ENCODE measurements around the gene LEFTY1. TPM values are rescaled to one million over a fixed set of nuclear protein-coding genes. Genes with fewer than 3 reads are reported as not detected.
A peak's percentile ranks its signal among the peaks of the same experiment; 100 is the strongest.

Gene LEFTY1
- total and polyA plus RNA-seq, 2 experiments from 2014 or later = 3.9 to 5.8 TPM

- Histone ChIP-seq H3K4me3 (peak within 1 kb of the TSS; percentile 76), H3K9me3 (ENCODE audit: low read depth) (no peaks in the 10 kb centered on the region), H2AFZ (peak within 1 kb of the TSS; percentile 83), H4K20me1 (ENCODE audit: insufficient read depth, poor library complexity, severe bottlenecking) (no peaks in the 10 kb centered on the region), H3K36me3 (replicated peaks; ENCODE audit: insufficient read depth, low read depth) (no peaks in the 10 kb centered on the region), H3K79me2 (peaks cover 19% of the 10 kb centered on the region), H3K4me2 (peak within 1 kb of the TSS; percentile 85), H3K27me3 (no peaks in the 10 kb centered on the region), H3K27ac (peak within 1 kb of the TSS; percentile 95), H3K4me1 (ENCODE audit: insufficient read depth) (peaks cover 14% of the 10 kb centered on the region), H3K9me2 (replicated peaks; ENCODE audit: insufficient read depth) (no peaks in the 10 kb centered on the region)
- peak; percentile 98 for DNase-seq (ENCODE audit: low spot score)
- TF ChIP-seq EZH2 (IDR thresholded peaks at IDR 0.05; ENCODE audit: borderline replicate concordance) (no peak), CTCF (IDR thresholded peaks at IDR 0.05; ENCODE audit: poor library complexity) (peak; percentile 3), EZH2phosphoT487 (IDR thresholded peaks at IDR 0.05; ENCODE audit: low read depth, severe bottlenecking, unreplicated experiment) (no peak)
- under 1% methylated on average over 61 of the region's 80 CpGs for WGBS (ENCODE audit: low lambda C conversion rate, missing lambda C conversion rate)
These were observed 35.0 kb upstream of the LEFTY1 start, which contains the start of gene PYCR2 for GRCh38 chr1:225923692-225924555. Gene PYCR2 (minus strand): TSS chr1:225924250. CDS start chr1:225924110, 140 bp downstream.

GRCh38 chr1:225923381-225923691 lies 34.4 kb upstream of the LEFTY1 start:
- H3K79me2 ChIP-seq = peaks cover 19% of the 10 kb centered on the region
- DNase-seq (ENCODE audit: low spot score) = peak; percentile 46
- TF ChIP-seq EZH2phosphoT487 (IDR thresholded peaks at IDR 0.05; ENCODE audit: low read depth, severe bottlenecking, unreplicated experiment) = no peak
- TF ChIP-seq EZH2 (IDR thresholded peaks at IDR 0.05; ENCODE audit: borderline replicate concordance) = no peak
- TF ChIP-seq CTCF (IDR thresholded peaks at IDR 0.05; ENCODE audit: poor library complexity) = no peak
- H3K36me3 ChIP-seq (replicated peaks; ENCODE audit: insufficient read depth, low read depth) = no peaks in the 10 kb centered on the region
- no peaks in the 10 kb centered on the region for H4K20me1 ChIP-seq (ENCODE audit: insufficient read depth, poor library complexity, severe bottlenecking)
- no peaks in the 10 kb centered on the region for H3K27me3 ChIP-seq
- H3K4me3 ChIP-seq = peak overlapping the region; percentile 76
- H3K4me1 ChIP-seq (ENCODE audit: insufficient read depth) = peaks cover 14% of the 10 kb centered on the region
- WGBS (ENCODE audit: low lambda C conversion rate, missing lambda C conversion rate) = 9% methylated on average over 8 of the region's 8 CpGs
- H2AFZ ChIP-seq = peak overlapping the region; percentile 65
- peak overlapping the region; percentile 95 for H3K27ac ChIP-seq
- no peaks in the 10 kb centered on the region for H3K9me3 ChIP-seq (ENCODE audit: low read depth)
- H3K9me2 ChIP-seq (replicated peaks; ENCODE audit: insufficient read depth) = no peaks in the 10 kb centered on the region
- H3K4me2 ChIP-seq = peak overlapping the region; percentile 85

- Histone ChIP-seq H3K27ac (no peak overlapping the region), H3K9me2 (replicated peaks; ENCODE audit: insufficient read depth) (no peaks in the 10 kb centered on the region)
- WGBS (ENCODE audit: low lambda C conversion rate, missing lambda C conversion rate) = 97% methylated on average over 23 of the region's 23 CpGs
These were observed 33.1 kb upstream of the LEFTY1 start for GRCh38 chr1:225921734-225922709.

More at GRCh38 chr1:225921734-225922709, 33.1 kb upstream of the LEFTY1 start:
- Histone ChIP-seq H4K20me1 (ENCODE audit: insufficient read depth, poor library complexity, severe bottlenecking) (no peaks in the 10 kb centered on the region), H3K9me3 (ENCODE audit: low read depth) (no peaks in the 10 kb centered on the region), H3K36me3 (replicated peaks; ENCODE audit: insufficient read depth, low read depth) (no peaks in the 10 kb centered on the region), H3K79me2 (peaks cover 19% of the 10 kb centered on the region), H3K27me3 (no peaks in the 10 kb centered on the region), H3K4me2 (no peak overlapping the region), H3K4me3 (no peak overlapping the region), H3K4me1 (ENCODE audit: insufficient read depth) (peaks cover 14% of the 10 kb centered on the region), H2AFZ (no peak overlapping the region)
- no peak for TF ChIP-seq CTCF (IDR thresholded peaks at IDR 0.05; ENCODE audit: poor library complexity)
- TF ChIP-seq EZH2 (IDR thresholded peaks at IDR 0.05; ENCODE audit: borderline replicate concordance) = no peak
- no peak for TF ChIP-seq EZH2phosphoT487 (IDR thresholded peaks at IDR 0.05; ENCODE audit: low read depth, severe bottlenecking, unreplicated experiment)
- DNase-seq (ENCODE audit: low spot score) = no peak

Data from hepatocyte (in vitro differentiated cells).